H1 (cell line): ENCODE measurements around the gene SAMD7. TPM values are rescaled to one million over a fixed set of nuclear protein-coding genes. Genes with fewer than 3 reads are reported as not detected.

Experiments
- CTCF ChIP-seq, 3 experiments: IDR thresholded peaks; 1 replicate in 2 of 3; 2 replicates in 1 of 3; pipeline versions ENCODE4 v1.5.1 to v1.6.1; 2011; ENCODE audit warnings: low read length in 3 of 3, mild to moderate bottlenecking in 3 of 3, inconsistent platforms in 2 of 3, low read depth in 1 of 3, moderate library complexity in 1 of 3; ENCODE audit not compliant: insufficient read depth in 1 of 3; ENCODE audit errors: control extremely low read depth in 1 of 3
- EGR1 ChIP-seq: IDR thresholded peaks from 2 replicates; pipeline ENCODE4 v1.6.1; 2011; ENCODE audit warnings: low read depth, low read length, borderline replicate concordance
- polyA plus RNA-seq, 7 experiments: library from polyadenylated mRNA; depleted of rRNA in 3 of 7; stranded (reverse) in 5 of 7; unstranded in 2 of 7; fragments of >200 nt in 5 of 7; fragments of 200-250 nt in 2 of 7; gene quantifications; 1 replicate in 5 of 7; 2 replicates in 1 of 7; 4 replicates in 1 of 7; pipeline versions ENCODE4 v1.2.1 to v1.2.3, GENCODE V29; 2011 to 2013; ENCODE audit warnings: missing spikeins in 2 of 7, mixed read lengths in 2 of 7
- total RNA-seq: library from RNA; stranded (reverse); fragmentation: NEBNext Ultra II Directional; extraction: Animal tissue kit (Norgen Biotek cat#: 25700); gene quantifications from 2 replicates; pipeline ENCODE4 v1.2.1, GENCODE V29; 2021

SAMD7 gene
- total and polyA plus RNA-seq, 2 of the 8 experiments (the other 6 are each of a cell fraction or from before 2014, with no cell fraction given), result not detected

GRCh38 chr3:169907944-169908343, 3.4 kb upstream of the SAMD7 start (continued):
- TF ChIP-seq CTCF (IDR thresholded peaks at IDR 0.05; ENCODE audit: control extremely low read depth in 1 of 3, insufficient read depth in 1 of 3, low read depth in 1 of 3, low read length in 3 of 3) (no peak), EGR1 (no peak)
- TF ChIP-seq, all 59 proteins: peak for 0
